HG03342 (cell line): ENCODE measurements around the gene IGIP.
"Not testable (repeated sequence)": the region's sequence is repeated elsewhere in the genome, so short reads cannot be mapped to it uniquely, and the experiment has no call there.

Source experiments
- ATAC-seq: cut with Tn5 transposase; IDR thresholded peaks from one replicate; pipeline ENCODE4 v1.9.1; 2021; ENCODE audit warnings: mild to moderate bottlenecking, moderate library complexity; ENCODE audit not compliant: unreplicated experiment

IGIP gene

DNA sequence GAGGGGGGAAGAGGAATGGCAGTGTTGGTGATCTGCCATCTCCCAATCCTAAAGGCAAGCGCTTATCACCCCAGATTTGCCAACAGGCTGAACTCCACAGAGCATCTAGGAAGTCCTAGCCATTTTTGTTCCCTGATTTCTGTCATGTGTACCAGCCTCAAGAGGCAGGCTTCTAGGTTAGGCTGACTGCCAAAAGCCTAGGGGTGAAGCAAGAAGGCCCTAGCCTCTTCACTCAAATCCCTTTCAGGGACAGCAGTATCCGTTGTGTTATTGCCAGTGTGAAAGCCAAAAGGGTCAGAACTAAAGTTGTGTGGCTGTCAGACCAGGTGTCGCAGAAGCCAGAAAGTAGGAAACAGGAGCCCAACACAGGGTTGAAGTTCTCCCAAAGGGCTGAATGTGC, 14.7 kb downstream of the IGIP start:
- ATAC-seq, result no peak

- no peak for ATAC-seq
These were observed 15.5 kb downstream of the IGIP start for GRCh38 chr5:140141241-140141640.

GRCh38 chr5:140142246-140142645, 16.5 kb downstream of the IGIP start:
- ATAC-seq, result no peak

- ATAC-seq, result no peak
These were observed 17.1 kb downstream of the IGIP start for GRCh38 chr5:140142856-140143255.

DNA sequence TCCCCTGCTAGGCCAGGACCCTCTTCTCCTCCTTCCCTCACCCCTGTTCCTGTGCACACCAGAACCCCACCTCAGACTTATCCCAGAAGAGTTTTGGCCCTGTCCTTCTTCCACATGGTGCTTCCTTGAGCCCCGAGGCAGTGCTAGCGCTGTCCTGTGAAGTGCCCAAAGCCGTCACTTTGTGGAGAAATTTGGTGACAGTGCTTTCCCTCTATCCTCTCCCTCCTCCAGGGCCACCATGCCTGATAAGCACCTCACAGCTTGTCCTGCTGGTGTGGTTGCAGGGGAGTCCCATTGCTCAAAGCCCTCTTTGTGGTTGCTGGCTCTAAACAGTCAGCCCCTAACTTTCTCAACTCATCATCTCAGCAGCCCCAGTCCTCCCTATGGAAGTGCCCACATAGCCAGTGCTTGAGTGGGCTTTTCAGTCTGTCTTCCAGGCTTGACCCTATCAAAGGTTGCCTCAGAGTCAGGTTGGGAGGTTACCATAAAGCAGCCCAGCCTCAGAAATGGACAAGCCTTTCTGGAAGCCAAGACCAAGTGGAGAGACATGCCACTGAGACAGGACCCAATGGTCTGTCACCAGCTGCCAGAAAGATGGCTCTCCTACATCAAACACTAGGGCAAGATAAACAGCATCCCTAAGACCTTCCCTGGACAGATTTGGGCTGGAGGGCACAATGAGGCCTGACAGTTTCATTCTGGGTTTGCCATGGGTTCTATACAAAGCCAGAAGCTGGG, 18.0 kb downstream of the IGIP start:
- peak; percentile 13 for ATAC-seq

DNA sequence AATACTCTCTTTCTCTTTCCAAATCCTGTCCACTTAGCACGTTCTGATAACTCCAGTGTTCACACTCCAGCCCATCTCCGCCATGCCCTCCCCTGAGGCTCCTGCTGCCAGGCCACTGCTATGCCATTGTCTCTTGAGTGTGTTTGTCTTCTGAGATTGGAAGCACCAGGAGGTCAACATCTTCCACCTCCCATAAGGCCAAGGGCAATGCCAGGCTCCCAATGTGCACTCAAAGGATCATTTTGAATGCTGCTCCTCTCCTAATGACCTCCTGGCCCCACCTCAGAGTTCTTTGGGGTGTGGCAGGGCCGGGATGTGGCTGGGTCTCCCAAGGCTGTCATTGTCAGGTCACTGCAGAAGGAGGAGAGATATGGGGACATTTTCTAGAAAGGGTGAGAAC, 19.5 kb downstream of the IGIP start:
- no peak for ATAC-seq

DNA sequence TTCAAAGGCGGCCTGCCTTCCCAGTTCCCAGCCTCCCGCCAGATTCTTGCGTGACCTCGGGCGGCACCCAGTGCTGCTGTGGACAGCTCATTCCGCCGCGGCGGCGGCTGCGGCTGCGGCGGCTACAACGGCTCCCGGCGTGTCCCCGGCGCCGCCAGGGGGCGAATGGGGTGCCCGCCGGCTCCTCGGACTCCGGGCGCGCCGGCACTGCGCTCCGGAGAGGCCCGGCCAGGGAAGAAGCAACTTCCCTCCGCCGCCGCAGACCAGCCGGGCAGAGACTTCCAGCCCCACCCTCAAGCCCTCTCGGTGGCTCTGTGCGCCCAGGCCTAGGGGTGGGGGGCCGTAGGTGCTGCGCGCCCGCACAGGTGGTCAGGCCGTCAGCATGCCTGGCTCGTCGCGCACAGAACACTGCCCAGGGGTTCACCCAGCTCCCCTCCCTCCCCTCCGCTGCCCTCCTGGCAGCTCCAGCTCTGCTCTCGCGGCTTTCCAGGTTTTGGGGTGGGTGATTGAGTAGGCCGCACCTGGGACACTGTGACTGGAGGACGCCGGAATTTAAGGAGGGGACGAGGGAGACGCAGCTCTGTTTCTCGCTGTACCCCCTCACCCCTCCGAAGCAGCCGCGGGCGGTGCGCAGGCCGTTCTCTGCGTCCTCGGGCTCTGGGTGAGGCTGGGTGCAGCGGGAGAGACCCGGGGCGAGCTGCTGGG, 20.2 kb downstream of the IGIP start:
- no peak for ATAC-seq

DNA sequence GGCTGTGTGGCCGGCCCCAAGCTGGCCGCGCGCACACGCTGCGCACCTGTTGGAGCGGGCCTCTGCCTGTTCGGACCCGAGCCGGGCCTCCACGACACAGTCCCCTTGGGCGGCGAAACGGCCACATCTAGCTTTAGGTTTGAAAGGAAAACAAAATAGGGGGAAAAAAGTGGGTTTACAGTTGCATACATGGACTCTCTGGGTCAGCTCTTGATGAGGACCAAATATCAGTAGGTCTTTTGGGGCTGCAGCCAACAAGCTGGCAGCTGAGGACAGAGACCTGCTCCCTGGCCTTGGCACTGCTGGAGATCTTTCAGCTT, 20.7 kb downstream of the IGIP start:
- no peak for ATAC-seq

DNA sequence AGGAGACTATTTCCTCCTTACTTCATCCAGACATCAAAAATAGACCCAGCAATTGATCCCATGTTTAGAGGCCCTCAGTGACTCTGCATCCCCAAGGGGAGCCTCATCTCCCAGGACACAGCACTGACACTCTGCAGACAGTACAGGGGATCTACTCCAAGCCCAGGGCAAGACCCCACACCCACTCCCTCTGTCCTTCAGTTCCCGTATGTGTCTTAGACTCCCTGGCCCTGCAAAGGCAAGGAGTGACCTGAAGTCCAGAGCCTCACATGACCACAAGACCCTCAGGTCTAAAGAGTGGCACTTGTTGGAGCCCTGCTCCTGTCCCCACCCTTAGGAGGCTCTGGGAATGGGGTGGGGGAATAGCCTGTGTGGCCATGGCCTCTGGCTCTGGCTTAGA, 21.7 kb downstream of the IGIP start:
- ATAC-seq, result no peak

DNA sequence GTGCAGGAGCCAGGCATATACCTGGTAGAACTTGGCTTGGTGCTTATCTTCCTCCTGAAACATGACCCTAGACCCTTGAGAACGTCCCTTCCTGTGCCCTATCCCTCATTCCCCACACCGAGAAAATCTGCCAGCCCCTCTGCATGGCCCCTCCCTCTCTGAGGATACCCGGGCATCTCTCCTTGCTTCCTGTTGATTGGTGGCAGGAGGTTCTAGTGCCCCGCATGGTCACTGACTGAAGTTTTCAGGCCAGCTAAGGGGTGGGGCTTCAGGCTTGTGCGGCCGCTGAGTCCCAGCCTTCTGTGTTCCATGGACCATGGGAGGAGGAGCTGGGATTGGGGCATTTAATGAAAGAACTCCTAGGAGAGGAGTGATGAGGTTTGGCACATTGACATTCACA, 22.8 kb downstream of the IGIP start:
- ATAC-seq, result no peak

DNA sequence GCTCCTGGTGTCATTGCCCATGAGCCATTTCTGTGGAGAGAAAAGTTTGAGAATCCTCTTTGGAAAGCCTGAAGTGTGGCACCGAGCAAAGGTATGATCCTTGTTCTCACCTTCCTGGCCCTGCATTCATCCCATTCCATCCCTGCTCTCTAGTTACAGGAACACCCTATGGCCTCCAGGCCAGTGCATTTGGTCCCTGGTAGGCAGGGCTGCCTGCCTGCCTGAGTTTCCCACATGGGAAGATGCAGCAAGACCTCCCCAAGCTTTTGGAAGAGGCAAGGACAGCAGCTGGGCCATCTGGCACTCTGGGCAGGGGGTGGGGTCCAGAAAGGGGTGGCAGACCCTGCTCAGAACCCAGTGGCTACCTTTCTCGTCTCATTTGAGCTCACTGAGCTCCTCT, 24.5 kb downstream of the IGIP start:
- no peak for ATAC-seq

GRCh38 chr5:140151144-140152021, 25.6 kb downstream of the IGIP start:
- no peak for ATAC-seq

- ATAC-seq, result no peak
These were observed 26.6 kb downstream of the IGIP start for GRCh38 chr5:140152022-140152999.

GRCh38 chr5:140153255-140153654, 27.5 kb downstream of the IGIP start:
- no peak for ATAC-seq

DNA sequence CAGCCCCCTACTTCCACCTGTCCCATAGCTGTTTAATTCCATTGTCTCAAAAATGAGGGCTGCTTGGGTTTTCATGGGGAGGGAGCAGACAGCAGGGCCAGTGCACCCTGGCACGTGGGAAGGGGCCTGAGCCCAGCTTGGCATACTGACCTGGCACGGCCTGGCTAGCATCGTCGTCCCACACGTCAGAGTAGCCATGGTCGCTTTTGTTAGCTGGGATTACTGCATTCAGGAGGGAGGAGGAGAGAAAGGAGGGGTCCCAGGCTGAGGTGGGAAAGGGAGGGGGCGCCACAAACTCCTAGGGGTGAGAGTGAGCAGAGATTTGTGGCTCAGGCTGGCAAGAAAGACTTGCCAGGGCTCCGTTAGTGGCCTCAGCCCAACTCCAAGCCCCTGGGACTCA, 28.2 kb downstream of the IGIP start:
- ATAC-seq, result no peak

DNA sequence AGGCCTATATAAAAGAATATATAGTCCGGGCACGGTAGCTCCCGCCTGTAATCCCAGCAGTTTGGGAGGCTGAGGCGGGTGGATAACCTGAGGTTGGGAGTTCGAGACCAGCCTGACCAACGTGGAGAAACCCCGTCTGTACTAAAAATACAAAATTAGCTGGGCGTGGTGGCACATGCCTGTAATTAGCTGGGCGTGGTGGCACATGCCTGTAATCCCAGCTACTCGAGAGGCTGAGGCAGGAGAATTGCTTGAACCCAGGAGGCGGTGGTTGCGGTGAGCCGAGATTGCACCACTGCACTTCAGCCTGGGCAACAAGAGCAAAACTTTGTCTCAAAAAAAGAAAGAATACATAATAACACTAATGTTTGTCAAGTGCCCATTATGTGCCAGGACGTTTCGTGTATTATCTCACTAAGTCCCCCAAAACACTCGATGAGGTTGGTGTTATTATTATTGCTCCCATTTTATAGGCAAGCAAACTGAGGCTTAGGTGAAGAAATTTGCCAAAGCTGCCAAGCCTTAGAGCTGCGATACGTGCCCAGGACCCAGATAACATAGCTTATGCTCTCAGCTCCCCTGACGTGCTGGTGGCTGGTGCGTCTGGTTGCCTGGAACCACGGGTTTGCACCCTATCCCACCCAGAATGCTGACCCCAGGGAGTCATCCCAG, 29.1 kb downstream of the IGIP start:
- not testable (repeated sequence) for ATAC-seq

GRCh38 chr5:140157032-140157781, 31.5 kb downstream of the IGIP start:
- ATAC-seq, result peak; percentile 95

- ATAC-seq, result no peak
These were observed 33.5 kb downstream of the IGIP start for GRCh38 chr5:140159014-140159927.
